GM18526 (cell line): ENCODE measurements around the gene FAM13C.

Experiments
- POLR2A ChIP-seq: IDR thresholded peaks from 3 replicates; pipeline ENCODE4 v1.6.1; 2011; ENCODE audit not compliant: insufficient read length; ENCODE audit errors: extremely low read depth

FAM13C gene

DNA sequence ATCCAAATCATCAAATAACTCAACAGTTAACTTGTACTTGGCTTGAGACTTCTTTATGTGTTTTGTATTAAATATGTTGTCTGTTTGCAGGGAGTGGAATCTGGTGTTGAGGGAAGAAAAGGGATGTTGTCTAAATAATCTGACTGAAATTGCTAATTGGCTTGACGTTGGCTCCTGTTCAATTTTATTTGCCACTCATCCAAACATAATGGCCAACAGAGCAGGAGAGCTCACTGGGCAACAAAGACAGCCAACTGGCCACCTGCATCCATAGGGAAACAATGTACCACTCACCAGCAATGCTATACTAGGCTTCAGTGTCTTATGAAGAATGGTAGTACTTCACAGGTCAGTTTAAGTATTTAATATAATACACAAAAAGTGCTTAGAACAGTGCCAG is 80.5 kb downstream of the FAM13C start:
- no peak for TF ChIP-seq POLR2A

DNA sequence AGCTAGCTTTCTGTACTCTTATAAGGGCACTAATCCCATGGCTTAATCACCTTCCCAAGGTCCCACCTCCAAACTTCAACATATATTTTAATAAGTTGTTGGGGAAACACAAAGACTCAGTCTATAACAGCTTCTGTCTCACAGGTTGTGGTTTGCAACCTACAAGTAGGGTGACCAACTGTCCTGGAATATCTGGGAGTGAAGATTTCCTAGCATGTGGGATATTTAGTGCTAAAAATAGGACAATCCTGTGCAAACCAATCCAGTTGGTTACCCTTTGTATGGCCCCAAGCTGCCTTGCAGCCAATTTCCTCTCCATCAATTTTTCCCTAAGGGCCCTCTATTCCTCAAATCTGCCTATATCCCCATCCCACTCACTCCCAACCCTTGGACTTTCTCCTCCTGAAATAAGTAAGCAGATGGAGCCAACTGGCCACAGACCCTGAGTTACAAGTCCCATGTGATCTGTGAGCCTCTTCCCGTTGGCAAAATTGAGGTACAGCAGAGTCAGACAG is 82.3 kb downstream of the FAM13C start:
- TF ChIP-seq POLR2A, result no peak

DNA sequence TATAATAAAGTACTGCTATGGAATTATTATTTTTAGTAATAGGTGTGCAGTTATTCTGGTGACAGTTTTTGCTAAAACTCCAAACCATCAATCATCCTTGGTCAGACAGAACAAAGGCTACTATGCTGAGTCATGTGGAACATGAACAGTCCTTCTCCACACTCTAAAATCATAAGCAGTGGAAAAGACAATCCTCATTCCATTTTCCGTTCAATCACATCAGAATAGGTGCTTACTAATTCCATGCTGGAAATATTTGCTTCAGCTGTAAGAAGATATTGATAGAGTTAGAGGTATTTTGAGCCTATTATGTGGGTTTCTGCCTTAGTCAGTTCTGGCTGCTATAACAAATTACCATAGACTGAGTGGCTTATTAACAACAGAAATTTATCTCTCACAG is 82.9 kb downstream of the FAM13C start:
- no peak for TF ChIP-seq POLR2A

DNA sequence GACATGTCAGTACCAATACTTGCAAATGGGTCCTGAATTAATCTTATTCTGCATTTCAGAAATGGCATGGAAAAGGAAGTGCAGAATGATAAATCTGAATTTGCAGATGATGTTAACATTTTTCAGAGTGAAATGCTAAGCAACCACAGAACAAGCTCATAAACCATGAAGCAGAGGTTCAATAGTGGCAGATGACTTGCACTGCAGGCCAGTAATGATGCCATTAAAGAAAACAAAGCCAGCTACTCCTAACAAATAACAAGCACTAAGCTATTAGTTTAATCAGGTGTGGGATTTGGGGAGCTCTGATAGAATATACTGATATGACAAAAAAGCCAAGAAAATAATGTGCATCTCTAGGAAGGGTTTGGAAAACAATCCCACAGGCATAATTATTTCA is 85.4 kb downstream of the FAM13C start:
- no peak for TF ChIP-seq POLR2A

DNA sequence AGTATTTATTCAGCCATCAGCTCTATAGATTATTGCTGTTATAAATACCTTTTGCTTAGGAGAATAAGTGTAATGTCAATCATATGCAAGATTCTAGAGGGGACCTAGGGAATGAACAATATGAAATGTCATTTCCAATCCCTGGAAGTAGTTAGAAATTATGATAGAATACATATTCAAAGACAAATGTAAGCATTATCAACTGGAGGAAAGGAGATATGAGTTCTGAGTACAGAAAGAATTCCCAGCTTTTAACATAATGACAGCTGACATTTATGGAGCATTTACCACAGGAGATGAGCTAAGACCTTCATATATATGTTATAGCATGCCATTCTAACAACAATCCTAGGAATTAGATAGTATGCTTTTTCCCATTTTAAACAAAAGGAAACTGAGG is 86.2 kb downstream of the FAM13C start:
- no peak for TF ChIP-seq POLR2A

DNA sequence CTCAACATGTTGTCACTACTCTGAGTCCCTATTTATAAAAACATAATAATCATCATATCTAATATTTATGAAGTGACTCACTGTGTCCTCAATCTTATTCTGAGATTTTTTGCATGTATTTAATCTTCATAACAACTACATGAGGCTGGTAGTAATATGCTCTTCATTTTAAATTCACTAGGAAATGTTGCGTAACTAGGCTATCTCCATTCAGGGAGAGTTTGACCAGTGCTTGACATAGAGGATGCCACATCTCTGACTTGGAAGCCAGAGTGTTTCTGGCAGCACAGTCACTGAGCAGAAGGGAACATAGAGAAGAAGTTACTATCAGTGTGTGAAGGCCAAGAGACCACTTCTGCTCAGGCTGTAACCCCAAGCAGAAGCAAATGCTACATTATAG is 88.9 kb downstream of the FAM13C start:
- TF ChIP-seq POLR2A, result no peak

DNA sequence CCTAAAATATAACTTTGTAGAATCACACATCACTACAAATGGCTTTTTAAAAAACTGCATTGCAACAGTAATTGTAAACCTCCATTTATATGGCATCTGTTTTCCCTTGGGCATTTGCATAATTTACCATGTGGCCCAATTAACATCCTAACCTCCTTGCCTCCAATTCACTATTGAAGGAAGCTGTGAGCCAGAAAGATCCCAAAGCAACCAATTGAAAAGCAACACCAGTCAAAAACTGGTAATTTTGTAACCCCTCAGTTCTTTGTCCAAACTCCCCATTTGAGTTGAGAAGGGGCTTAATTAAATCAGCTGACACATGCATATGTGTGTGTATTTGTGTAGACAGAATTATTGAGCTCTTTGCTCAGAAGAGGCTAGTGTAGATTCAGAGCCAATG is 90.3 kb downstream of the FAM13C start:
- TF ChIP-seq POLR2A, result no peak

DNA sequence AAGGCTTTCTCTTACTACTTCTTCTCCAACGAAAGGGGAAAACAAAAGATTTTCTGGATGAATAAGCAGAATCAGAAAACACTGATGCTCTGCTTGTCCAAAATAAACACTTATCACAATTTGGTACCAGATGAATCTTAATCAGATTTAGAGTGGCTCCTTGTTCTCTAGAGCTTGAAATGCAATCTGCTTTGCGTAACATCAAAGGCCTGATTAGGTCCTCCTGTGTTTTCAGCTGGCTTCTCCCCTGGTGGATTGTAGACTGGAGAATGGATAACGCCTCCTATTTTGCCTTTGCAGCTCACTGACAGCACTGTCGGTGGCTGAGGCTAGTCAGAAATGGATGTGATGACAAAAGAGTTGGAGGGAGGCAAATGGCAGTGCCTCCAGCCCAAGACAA is 91.2 kb downstream of the FAM13C start:
- TF ChIP-seq POLR2A, result no peak

DNA sequence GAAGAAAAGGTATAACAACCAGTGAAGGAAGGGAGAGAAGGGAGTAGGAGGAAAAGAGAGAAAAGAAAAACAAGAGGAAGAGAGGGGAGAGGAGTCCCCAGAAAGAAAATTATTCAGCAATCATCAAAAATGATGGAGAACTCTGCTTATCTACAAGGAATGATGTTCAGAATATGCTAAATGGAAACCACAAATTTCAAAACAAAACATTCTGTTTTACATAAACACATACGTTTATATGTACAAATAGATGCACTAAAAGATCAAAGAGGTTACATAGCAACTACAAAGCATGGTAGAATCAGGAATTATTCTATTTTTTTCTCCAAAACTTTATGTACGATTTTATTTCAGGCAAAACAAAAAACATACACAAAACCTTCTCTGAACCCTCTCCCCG is 91.9 kb downstream of the FAM13C start:
- no peak for TF ChIP-seq POLR2A

DNA sequence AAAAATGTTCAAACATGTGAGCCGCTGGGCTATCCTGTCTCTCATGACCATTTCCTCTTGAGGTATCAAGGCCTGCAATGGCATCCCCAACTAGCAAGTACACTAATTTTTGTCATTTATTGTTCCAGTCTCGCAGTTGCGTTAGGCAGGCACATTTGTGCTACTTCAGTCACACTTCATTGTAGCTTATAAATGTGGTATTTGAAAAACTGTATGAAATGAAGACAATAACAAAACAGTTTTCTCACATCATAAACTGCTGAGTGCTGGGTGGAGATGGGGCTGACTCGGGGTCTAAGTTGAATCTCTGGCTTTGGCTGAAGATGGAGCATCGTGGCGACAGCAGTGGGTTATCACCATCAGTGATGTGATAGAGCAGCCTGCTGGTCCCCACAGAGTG is 92.7 kb downstream of the FAM13C start:
- no peak for TF ChIP-seq POLR2A

DNA sequence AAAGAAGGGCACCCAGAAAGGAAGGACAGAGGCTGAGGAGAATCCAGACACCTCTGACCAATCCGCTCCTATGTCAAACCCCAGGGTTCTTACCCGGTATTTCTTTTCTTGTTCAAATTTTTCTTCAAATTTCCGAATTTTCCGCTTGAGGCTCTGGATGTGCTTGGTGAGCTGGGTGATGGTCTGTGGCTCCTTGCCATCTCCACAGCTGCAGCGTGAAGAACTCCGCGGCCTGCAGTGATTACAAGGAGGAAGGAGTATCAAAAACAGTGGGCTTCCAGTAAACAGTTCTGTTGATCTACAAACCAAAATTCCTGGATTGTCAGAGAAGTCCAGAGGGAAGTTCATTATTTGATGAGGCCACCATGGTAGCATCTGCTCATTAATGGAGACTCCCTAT is 93.9 kb downstream of the FAM13C start:
- no peak for TF ChIP-seq POLR2A

DNA sequence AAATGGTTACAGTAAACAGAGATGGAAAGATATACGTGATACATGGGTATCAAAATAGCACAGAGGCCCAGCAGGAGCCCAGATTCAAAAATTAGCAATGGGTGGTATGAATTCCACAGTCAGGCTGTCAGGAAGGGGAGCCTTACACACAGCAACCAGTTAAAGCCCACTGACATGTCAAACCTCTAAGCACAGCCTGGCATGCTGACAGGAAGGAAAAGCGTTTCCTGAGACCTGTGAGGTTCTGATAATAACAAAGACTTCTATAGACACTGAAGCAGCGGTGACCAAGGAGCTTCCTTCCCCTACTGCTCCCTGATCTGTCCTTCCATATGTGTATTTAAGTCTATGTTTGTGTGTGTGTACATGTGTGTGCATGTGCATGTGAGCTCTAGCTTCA is 96.0 kb downstream of the FAM13C start:
- TF ChIP-seq POLR2A, result no peak

DNA sequence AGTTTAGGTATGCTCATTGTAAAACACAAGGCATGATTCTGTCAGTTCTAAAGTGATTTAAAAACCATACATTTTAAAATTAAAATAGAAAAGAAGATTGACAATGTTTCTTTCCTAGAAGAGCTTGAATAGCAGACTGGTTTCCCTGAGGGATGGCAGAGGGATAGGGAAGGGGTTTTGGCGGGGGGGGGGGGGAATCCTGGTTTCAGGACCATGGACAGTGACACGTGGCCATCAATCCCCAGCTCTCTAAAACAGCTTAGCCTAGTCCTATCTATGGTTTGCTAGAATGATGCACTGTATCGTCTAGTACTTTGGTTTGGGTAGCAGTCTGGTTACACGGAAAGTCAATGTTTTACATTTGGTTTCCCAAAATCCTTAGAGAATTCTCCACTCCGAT is 97.2 kb downstream of the FAM13C start:
- TF ChIP-seq POLR2A, result no peak

DNA sequence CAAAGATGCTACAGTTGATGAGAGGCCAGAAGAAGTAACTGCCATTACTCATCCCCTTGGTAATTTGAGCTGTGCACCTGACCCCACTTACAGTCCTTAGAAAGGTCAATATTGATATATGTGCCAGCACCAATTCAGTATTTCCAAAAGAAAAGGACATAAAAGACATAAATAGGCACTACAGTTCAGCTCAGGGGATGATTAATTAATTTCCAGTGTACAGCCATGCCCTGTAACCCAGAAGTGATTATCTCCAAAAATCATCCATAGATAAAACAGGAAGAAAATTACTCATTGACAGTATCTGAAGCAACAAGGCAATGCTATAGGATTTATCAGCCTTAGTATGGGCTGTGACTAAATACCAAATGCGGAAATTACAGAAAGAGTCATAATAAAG is 103.5 kb downstream of the FAM13C start:
- TF ChIP-seq POLR2A, result no peak

DNA sequence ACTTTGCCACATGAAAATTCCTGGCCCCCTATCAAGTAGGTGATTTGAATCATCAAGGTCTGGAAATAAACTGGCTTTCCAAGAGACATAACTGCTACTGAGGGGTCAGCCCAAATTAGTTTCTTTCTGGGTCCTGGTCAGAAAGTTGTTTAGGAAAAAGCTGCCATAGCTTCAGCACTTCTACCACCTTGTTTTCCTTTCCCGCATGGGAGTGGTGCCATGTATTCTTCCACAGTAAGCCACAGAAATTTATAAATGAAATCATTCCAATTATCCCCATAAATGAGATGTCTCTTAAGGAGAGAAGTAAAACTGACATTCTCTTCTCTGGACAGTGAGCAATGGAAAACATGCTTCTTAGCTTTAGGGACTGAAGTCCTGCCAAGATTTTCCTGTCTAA is 105.1 kb downstream of the FAM13C start:
- no peak for TF ChIP-seq POLR2A

DNA sequence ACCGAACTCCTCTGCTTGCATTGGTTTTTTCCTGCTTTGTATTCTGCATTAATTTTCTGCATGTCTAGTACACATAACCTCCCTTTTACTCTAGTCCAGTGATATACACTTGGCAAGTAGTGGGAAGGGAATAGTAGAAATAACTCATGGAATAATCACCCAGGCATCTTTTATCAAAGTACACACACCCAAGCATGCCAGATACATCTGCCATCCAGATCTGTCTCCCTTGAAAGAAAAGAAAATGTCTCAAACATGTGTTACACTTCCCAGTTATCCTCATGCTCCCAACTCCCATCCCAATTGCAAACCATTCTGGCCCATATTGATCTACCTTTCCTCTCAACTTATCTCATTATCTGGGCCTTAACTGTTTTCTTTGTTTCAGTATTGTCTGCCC is 106.9 kb downstream of the FAM13C start:
- TF ChIP-seq POLR2A, result no peak

DNA sequence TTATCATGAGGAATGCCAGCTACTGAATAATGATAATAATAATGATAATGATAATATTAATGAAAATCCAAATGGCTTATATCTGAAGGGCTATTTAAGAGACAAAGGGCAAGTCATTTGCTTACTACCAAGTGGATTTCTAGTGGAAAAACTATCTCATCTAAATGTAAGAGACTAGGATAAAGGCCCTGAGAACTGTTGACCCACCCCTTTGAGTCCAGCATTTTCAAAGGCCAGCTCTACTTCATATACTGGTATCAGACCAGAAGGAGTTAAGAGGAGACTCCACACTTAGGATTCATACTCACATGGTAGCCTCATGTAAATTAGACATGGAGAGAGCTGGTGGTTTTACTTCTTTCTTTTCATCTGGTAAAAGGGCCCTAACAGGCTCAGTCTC is 109.9 kb downstream of the FAM13C start:
- TF ChIP-seq POLR2A, result no peak

DNA sequence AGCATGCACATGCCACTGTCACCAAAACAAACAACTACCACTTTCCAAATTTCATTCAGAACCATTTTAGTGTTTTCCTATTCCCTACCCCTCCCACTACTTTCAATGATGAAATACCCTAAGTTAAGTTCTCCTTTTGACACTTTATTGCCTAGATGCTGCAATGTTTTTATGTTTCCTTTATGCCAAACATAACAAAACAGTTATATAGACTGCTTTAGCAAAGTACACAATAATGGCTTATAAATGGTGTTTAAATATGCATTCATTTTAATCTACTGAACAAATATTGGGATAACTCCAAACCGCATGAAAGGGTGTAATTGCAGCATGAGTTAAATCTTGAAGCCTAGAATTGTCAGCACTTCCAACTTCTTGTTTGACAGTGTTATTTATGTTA is 116.7 kb downstream of the FAM13C start:
- TF ChIP-seq POLR2A, result no peak
